Measurements from ENCODE around the gene TAPBP. TPM values are rescaled to one million over a fixed set of nuclear protein-coding genes. Genes with fewer than 3 reads are reported as not detected.

Gene TAPBP
- total RNA-seq, 1 donor from 2014 or later, result 132 TPM

Other genes starting within 250 kb of the TAPBP start
- gene HLA-DPA1, start 240.4 kb downstream of the TAPBP start, total RNA-seq, result 145 TPM
- gene HLA-DPB1, start 238.1 kb downstream of the TAPBP start, total RNA-seq, result 82.5 TPM
- 0.96 TPM for gene COL11A2, start 121.6 kb downstream of the TAPBP start, total RNA-seq
- gene RXRB, start 113.4 kb downstream of the TAPBP start, total RNA-seq, result 50.8 TPM
- gene SLC39A7, start 113.2 kb downstream of the TAPBP start, total RNA-seq, result 60.7 TPM
- gene HSD17B8, start 109.4 kb downstream of the TAPBP start, total RNA-seq, result 28.6 TPM
- gene RING1, start 105.6 kb downstream of the TAPBP start, total RNA-seq, result 50.6 TPM
- 80.8 TPM for gene VPS52, start 42.2 kb downstream of the TAPBP start, total RNA-seq
- 3,074 TPM for gene RPS18, start 42.0 kb downstream of the TAPBP start, total RNA-seq
- 20.2 TPM for gene B3GALT4, start 37.0 kb downstream of the TAPBP start, total RNA-seq
- gene WDR46, start 24.8 kb downstream of the TAPBP start, total RNA-seq, result 53.8 TPM
- 49.9 TPM for gene PFDN6, start 24.5 kb downstream of the TAPBP start, total RNA-seq
- gene RGL2, start 15.1 kb downstream of the TAPBP start, total RNA-seq, result 163 TPM
- 24.2 TPM for gene ZBTB22, start 3.7 kb upstream of the TAPBP start, total RNA-seq
- 28.8 TPM for gene DAXX, start 8.9 kb upstream of the TAPBP start, total RNA-seq
- gene KIFC1, start 77.7 kb upstream of the TAPBP start, total RNA-seq, result 1.0 TPM
- gene PHF1, start 96.9 kb upstream of the TAPBP start, total RNA-seq, result 58.8 TPM
- 157 TPM for gene CUTA, start 104.0 kb upstream of the TAPBP start, total RNA-seq
- 32.6 TPM for gene SYNGAP1, start 106.0 kb upstream of the TAPBP start, total RNA-seq
- gene ZBTB9, start 140.5 kb upstream of the TAPBP start, total RNA-seq, result 11.1 TPM

Measured in ureter (tissue), 1 donor.